ENCODE data around the gene CATSPER1.

- TF ChIP-seq KDM2A (CRISPR knock-in tag; IDR thresholded peaks at IDR 0.05; ENCODE audit: borderline replicate concordance, low read depth) (no peak), EZH2 (conservative IDR thresholded peaks at IDR 0.05; ENCODE audit: low read depth, low read length) (no peak), MTF1 (CRISPR knock-in tag; IDR thresholded peaks at IDR 0.05) (no peak), ZNF558 (CRISPR knock-in tag; IDR thresholded peaks at IDR 0.05; ENCODE audit: borderline replicate concordance) (no peak), ZNF468 (CRISPR knock-in tag; IDR thresholded peaks at IDR 0.05) (no peak), ATF3 (CRISPR knock-in tag; IDR thresholded peaks at IDR 0.05) (no peak), POLR2AphosphoS5 (IDR thresholded peaks at IDR 0.05; ENCODE audit: low read depth, low read length) (no peak), MAX (IDR thresholded peaks at IDR 0.05) (no peak), CHCHD3 (CRISPR knock-in tag; IDR thresholded peaks at IDR 0.05) (no peak), ZNF580 (CRISPR knock-in tag; IDR thresholded peaks at IDR 0.05; ENCODE audit: borderline replicate concordance, low read depth) (no peak), CBX2 (IDR thresholded peaks at IDR 0.05; ENCODE audit: low read depth, low read length) (no peak), CBX2 (CRISPR knock-in tag; IDR thresholded peaks at IDR 0.05; ENCODE audit: low read depth) (no peak), ZBTB26 (CRISPR knock-in tag; IDR thresholded peaks at IDR 0.05; ENCODE audit: borderline replicate concordance) (no peak), PTBP1 (IDR thresholded peaks at IDR 0.05; ENCODE audit: low read depth, low read length, poor library complexity, severe bottlenecking) (no peak), TP53 (CRISPR knock-in tag; conservative IDR thresholded peaks at IDR 0.05) (no peak)
Measured at GRCh38 chr11:66063900-66064299, 37.6 kb upstream of the CATSPER1 start.
